Esophagus muscularis mucosa (tissue), 4 donors: Measurements from ENCODE around the gene IFI6. TPM values are rescaled to one million over a fixed set of nuclear protein-coding genes. Genes with fewer than 3 reads are reported as not detected.
"Not testable (repeated sequence)": the region's sequence is repeated elsewhere in the genome, so short reads cannot be mapped to it uniquely, and the experiment has no call there.

Source experiments
- DNase-seq: peaks from one replicate; pipeline ENCODE4 v3.0.0-alpha.2; 2017; ENCODE audit errors: extremely low spot score
- H3K27ac ChIP-seq, 4 donors: fragments of 200-600 bp; sonication (generic); replicated peaks in 1 of 4; 1 replicate in 3 of 4; 2 replicates in 1 of 4; pipeline ENCODE4 v1.5.1; 2016 to 2019; ENCODE audit warnings: mild to moderate bottlenecking in 1 of 4
- H3K27me3 ChIP-seq, 4 donors: fragments of 200-600 bp; sonication (generic); one replicate each; pipeline versions ENCODE4 v1.5.1 to v1.6.0; 2016 to 2019
- H3K36me3 ChIP-seq, 4 donors: fragments of 200-600 bp; sonication (generic); one replicate each; pipeline ENCODE4 v1.5.1; 2016 to 2019
- H3K4me1 ChIP-seq, 4 donors: fragments of 200-600 bp; sonication (generic); one replicate each; pipeline ENCODE4 v1.5.1; 2016 to 2019
- H3K4me3 ChIP-seq, 4 donors: fragments of 200-600 bp; sonication (generic); 1 replicate in 2 of 4; 2 replicates in 2 of 4; pipeline ENCODE4 v1.5.1; 2016 to 2019; ENCODE audit warnings: mild to moderate bottlenecking in 4 of 4, moderate library complexity in 1 of 4
- H3K9me3 ChIP-seq, 4 donors: fragments of 200-600 bp; sonication (generic); 1 replicate in 3 of 4; 2 replicates in 1 of 4; pipeline ENCODE4 v1.5.1; 2016 to 2019
- CTCF ChIP-seq, 3 experiments: fragments of 200-600 bp in 2 of 3; fragments of 450-650 bp in 1 of 3; sonication (generic) in 2 of 3; IDR thresholded peaks; one replicate each; pipeline ENCODE4 v1.5.1; 2017 to 2019; ENCODE audit warnings: antibody characterized with exemption in 3 of 3, mild to moderate bottlenecking in 2 of 3, moderate library complexity in 1 of 3
- EP300 ChIP-seq: sonication (generic); formaldehyde crosslinking; IDR thresholded peaks from one replicate; pipeline ENCODE4 v1.6.1; 2017; ENCODE audit warnings: antibody characterized with exemption
- POLR2A ChIP-seq: fragments of 450-650 bp; IDR thresholded peaks from one replicate; pipeline ENCODE4 v1.6.1; 2017; ENCODE audit warnings: antibody characterized with exemption, moderate library complexity, mild to moderate bottlenecking, low read depth
- POLR2AphosphoS5 ChIP-seq, 2 donors: sonication (generic); formaldehyde crosslinking; IDR thresholded peaks; one replicate each; pipeline ENCODE4 v1.6.1; 2017; ENCODE audit warnings: antibody characterized with exemption in 2 of 2
- WGBS: methylation state at CpG from one replicate; pipeline ENCODE4 v1.1.5; 2018; 5-methylcytosine and 5-hydroxymethylcytosine counted together
- intact Hi-C: fragments of 100-400 bp; cut with DNase I; formaldehyde crosslinking; loops from one replicate; pipeline ENCODE4 v1.15.1; 2023
- total RNA-seq, 4 donors: library from RNA; depleted of rRNA; stranded (reverse); fragments of >200 nt; gene quantifications; one replicate each; pipeline versions ENCODE4 v1.1.0 to v1.2.1, GENCODE V29; 2016

The IFI6 gene
- total RNA-seq, 4 donors from 2014 or later = 33.2 to 86.3 (median 70.2) TPM

- peaks cover 0 to 7% (median 0%) of the 10 kb centered on the region in 4 donors for H3K9me3 ChIP-seq
- H3K27ac ChIP-seq = no peak overlapping the region
- TF ChIP-seq POLR2A = no peak
- no peak for TF ChIP-seq CTCF (IDR thresholded peaks at IDR 0.05)
- no peak for TF ChIP-seq EP300
- TF ChIP-seq POLR2AphosphoS5 (IDR thresholded peaks at IDR 0.05) = no peak
- no peak for DNase-seq
- H3K4me3 ChIP-seq = no peak overlapping the region
- no peaks in the 10 kb centered on the region for H3K36me3 ChIP-seq
- no peaks in the 10 kb centered on the region for H3K4me1 ChIP-seq
- H3K27me3 ChIP-seq = no peaks in the 10 kb centered on the region
- intact Hi-C loops = no loop called here
- 77% methylated on average over 3 of the region's 3 CpGs for WGBS
Observed at GRCh38 chr1:27713869-27714513, 42.0 kb upstream of the IFI6 start.

- DNase-seq = no peak
- Histone ChIP-seq H3K27me3 (no peaks in the 10 kb centered on the region), H3K27ac (no peak overlapping the region), H3K36me3 (no peaks in the 10 kb centered on the region), H3K9me3 (peaks cover 0 to 7% (median 0%) of the 10 kb centered on the region in 4 donors), H3K4me1 (no peaks in the 10 kb centered on the region), H3K4me3 (no peak overlapping the region)
- no peak for TF ChIP-seq EP300
- no peak for TF ChIP-seq POLR2A
- no peak for TF ChIP-seq CTCF (IDR thresholded peaks at IDR 0.05)
- TF ChIP-seq POLR2AphosphoS5 (IDR thresholded peaks at IDR 0.05) = no peak
- intact Hi-C loops = no loop called here
- WGBS = 58% methylated on average over 3 of the region's 3 CpGs
Observed at GRCh38 chr1:27713139-27713725, 41.2 kb upstream of the IFI6 start.

DNA sequence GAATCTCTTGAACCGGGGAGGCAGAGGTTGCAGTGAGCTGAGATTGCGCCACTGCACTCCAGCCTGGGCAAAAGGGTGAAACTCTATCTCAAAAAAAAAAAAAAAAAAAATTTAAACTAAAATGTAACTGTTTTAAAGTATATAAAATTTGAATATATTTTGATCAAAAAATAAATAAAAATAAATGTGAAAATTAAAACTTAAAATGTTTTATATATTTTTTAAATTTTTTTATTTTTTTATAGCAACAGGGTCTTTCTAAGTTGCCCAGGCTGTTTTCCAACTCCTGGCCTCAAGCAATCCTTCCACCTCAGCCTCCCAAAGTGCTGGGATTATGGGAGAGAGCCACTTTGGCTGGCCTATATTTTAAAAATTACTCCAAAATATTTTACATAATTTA is 38.6 kb upstream of the IFI6 start:
- H3K9me3 ChIP-seq = no peaks in the 10 kb centered on the region
- H3K27me3 ChIP-seq = no peaks in the 10 kb centered on the region
- H3K27ac ChIP-seq = no peak overlapping the region
- intact Hi-C loops = no loop called here
- no peaks in the 10 kb centered on the region for H3K36me3 ChIP-seq
- TF ChIP-seq EP300 (no peak), POLR2A (no peak), POLR2AphosphoS5 (IDR thresholded peaks at IDR 0.05) (no peak), CTCF (IDR thresholded peaks at IDR 0.05) (no peak)
- WGBS = 95% methylated on average over 2 of the region's 2 CpGs
- DNase-seq = no peak
- no peak overlapping the region for H3K4me3 ChIP-seq
- H3K4me1 ChIP-seq = no peaks in the 10 kb centered on the region

GRCh38 chr1:27705545-27705944 is 33.6 kb upstream of the IFI6 start:
- Histone ChIP-seq H3K4me3 (no peak overlapping the region), H3K4me1 (no peaks in the 10 kb centered on the region), H3K27ac (no peak overlapping the region), H3K36me3 (no peaks in the 10 kb centered on the region), H3K27me3 (no peaks in the 10 kb centered on the region), H3K9me3 (peaks cover 0 to 9% (median 6%) of the 10 kb centered on the region in 4 donors)
- WGBS = 80% methylated on average over 2 of the region's 2 CpGs
- TF ChIP-seq CTCF (IDR thresholded peaks at IDR 0.05) = no peak
- TF ChIP-seq EP300 = no peak
- no peak for TF ChIP-seq POLR2A
- TF ChIP-seq POLR2AphosphoS5 (IDR thresholded peaks at IDR 0.05) = no peak
- intact Hi-C loops = no loop called here
- DNase-seq = no peak

DNA sequence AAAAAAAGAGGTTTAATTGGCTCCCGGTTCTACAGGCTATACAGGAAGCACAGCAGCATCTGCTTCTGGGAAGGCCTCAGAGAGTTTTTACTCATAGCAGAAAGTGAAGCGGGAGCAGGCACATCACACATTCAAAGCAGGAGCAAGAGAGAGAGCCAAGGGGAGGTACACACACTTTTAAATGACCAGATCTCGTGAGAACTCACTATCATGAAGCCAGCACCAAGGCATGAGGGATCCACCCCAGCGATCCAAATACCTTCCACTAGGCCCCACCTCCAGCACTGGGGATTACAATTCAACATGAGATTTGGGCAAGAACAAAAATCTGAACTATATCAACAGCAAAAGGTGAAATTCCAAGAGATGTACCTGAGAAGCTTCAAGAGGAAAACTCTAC is 33.0 kb upstream of the IFI6 start:
- H3K4me3 ChIP-seq = no peak overlapping the region
- no peak overlapping the region for H3K27ac ChIP-seq
- DNase-seq = no peak
- H3K4me1 ChIP-seq = no peaks in the 10 kb centered on the region
- H3K27me3 ChIP-seq = no peaks in the 10 kb centered on the region
- intact Hi-C loops = no loop called here
- 86% methylated on average over 4 of the region's 4 CpGs for WGBS
- peaks cover 0 to 9% (median 6%) of the 10 kb centered on the region in 4 donors for H3K9me3 ChIP-seq
- no peak for TF ChIP-seq EP300
- TF ChIP-seq POLR2AphosphoS5 (IDR thresholded peaks at IDR 0.05) = no peak
- TF ChIP-seq POLR2A = no peak
- no peak for TF ChIP-seq CTCF (IDR thresholded peaks at IDR 0.05)
- H3K36me3 ChIP-seq = no peaks in the 10 kb centered on the region

- H3K27me3 ChIP-seq, H3K4me1 ChIP-seq, H3K36me3 ChIP-seq, DNase-seq, H3K9me3 ChIP-seq, intact Hi-C loops, H3K27ac ChIP-seq, H3K4me3 ChIP-seq: not testable (repeated sequence)
- WGBS = 77% methylated on average over 6 of the region's 9 CpGs
Observed at GRCh38 chr1:27696835-27697234, 24.8 kb upstream of the IFI6 start.
